Activated B cell treated with CpG ODN at 0.5 μM for 24 hours (primary cell): Measurements from ENCODE around the gene PI4KB. TPM values are rescaled to one million over a fixed set of nuclear protein-coding genes. Genes with fewer than 3 reads are reported as not detected.

Source experiments
- ATAC-seq: fragments of 200-7000 bp; cut with Tn5 transposase; one replicate; pipeline ENCODE4 v1.10.0; 2021; ENCODE audit warnings: low read depth, mild to moderate bottlenecking, moderate library complexity
- CTCF ChIA-PET: fragments of 350-600 bp; sonication (Branson Sonifier 250); formaldehyde crosslinking; loops from one replicate; lab custom pipeline; 2021; ENCODE audit warnings: antibody characterized with exemption; lab: Charles Lee
- POLR2A ChIA-PET: fragments of 350-600 bp; sonication (Branson Sonifier 250); formaldehyde crosslinking; loops from one replicate; lab custom pipeline; 2021; ENCODE audit warnings: antibody characterized with exemption; lab: Charles Lee
- DNase-seq: peaks from one replicate; pipeline ENCODE4 v3.0.0; 2022
- H3K27ac Mint-ChIP-seq: one replicate; pipeline ENCODE4 v1.8.0; 2020; ENCODE audit warnings: mixed read lengths
- H3K27me3 Mint-ChIP-seq: one replicate; pipeline ENCODE4 v1.8.0; 2021; ENCODE audit warnings: mixed read lengths
- H3K36me3 Mint-ChIP-seq: one replicate; pipeline ENCODE4 v1.8.0; 2021; ENCODE audit warnings: low read depth, mixed read lengths
- H3K4me1 Mint-ChIP-seq: one replicate; pipeline ENCODE4 v1.8.0; 2021; ENCODE audit warnings: mixed read lengths
- H3K4me3 Mint-ChIP-seq: one replicate; pipeline ENCODE4 v1.8.0; 2020; ENCODE audit warnings: mild to moderate bottlenecking, mixed read lengths
- H3K9me3 Mint-ChIP-seq: one replicate; pipeline ENCODE4 v1.8.0; 2020; ENCODE audit warnings: mixed read lengths
- intact Hi-C: fragments of 100-400 bp; cut with micrococcal nuclease; formaldehyde crosslinking; loops from one replicate; pipeline ENCODE4 v1.15.1; 2024
- total RNA-seq: library from RNA; stranded (reverse); gene quantifications from 2 replicates; pipeline ENCODE4 v1.2.3, GENCODE V29; 2022
- TF ChIP-seq, protein P1 (sequence below): fragments of 200-600 bp; IDR thresholded peaks from one replicate; pipeline ENCODE4 v1.8.0; 2022; ENCODE audit warnings: antibody characterized with exemption, mild to moderate bottlenecking

PI4KB gene
- total RNA-seq, 1 donor from 2014 or later = 113 TPM

DNA sequence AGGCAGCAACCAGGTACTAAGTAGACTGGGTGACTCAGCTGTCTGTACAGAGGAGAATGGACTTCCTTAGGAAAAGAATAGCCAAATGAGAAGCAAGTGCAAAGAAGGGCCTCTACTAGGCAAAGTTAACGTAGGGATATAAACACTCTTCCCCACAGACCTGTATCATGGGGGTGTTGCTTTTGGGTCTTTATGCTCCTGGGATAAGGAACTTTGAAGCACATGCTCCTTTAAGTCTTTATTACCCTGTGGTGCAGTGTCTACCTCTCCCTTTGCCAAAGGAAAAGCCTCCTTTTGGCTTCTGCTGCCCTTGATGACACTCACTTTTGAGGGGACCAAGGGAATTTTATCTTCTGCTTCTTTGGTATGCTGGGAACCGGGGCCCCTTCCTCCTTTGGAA lies 14.8 kb upstream of the PI4KB start:
- DNase-seq (no peak), ATAC-seq (no peak)
- peaks cover 56% of the 10 kb centered on the region for H3K4me1 Mint-ChIP-seq
- no peaks in the 10 kb centered on the region for H3K27me3 Mint-ChIP-seq
- H3K27ac Mint-ChIP-seq = peak overlapping the region; percentile 100
- peaks cover 70% of the 10 kb centered on the region for H3K36me3 Mint-ChIP-seq
- TF ChIP-seq, protein P1, sequence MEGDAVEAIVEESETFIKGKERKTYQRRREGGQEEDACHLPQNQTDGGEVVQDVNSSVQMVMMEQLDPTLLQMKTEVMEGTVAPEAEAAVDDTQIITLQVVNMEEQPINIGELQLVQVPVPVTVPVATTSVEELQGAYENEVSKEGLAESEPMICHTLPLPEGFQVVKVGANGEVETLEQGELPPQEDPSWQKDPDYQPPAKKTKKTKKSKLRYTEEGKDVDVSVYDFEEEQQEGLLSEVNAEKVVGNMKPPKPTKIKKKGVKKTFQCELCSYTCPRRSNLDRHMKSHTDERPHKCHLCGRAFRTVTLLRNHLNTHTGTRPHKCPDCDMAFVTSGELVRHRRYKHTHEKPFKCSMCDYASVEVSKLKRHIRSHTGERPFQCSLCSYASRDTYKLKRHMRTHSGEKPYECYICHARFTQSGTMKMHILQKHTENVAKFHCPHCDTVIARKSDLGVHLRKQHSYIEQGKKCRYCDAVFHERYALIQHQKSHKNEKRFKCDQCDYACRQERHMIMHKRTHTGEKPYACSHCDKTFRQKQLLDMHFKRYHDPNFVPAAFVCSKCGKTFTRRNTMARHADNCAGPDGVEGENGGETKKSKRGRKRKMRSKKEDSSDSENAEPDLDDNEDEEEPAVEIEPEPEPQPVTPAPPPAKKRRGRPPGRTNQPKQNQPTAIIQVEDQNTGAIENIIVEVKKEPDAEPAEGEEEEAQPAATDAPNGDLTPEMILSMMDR = no peak
- intact Hi-C loops = loop anchor here (10.0 kb wide), 2 partner anchors 87 to 717 kb away; partner anchors contain the start of genes ENSA and PSMD4
- CTCF ChIA-PET = interaction anchor here (4.0 kb wide), 1 partner anchor 41 kb away, joined by 51 read pairs; no protein-coding TSS in a partner anchor
- no peaks in the 10 kb centered on the region for H3K9me3 Mint-ChIP-seq
- POLR2A ChIA-PET = interaction anchor here (0.6 to 6.9 kb wide), 4 partner anchors 15 to 284 kb away, joined by 3 to 94 read pairs (median 20); partner anchors contain the start of genes PI4KB and PSMB4
- no peak overlapping the region for H3K4me3 Mint-ChIP-seq

DNA sequence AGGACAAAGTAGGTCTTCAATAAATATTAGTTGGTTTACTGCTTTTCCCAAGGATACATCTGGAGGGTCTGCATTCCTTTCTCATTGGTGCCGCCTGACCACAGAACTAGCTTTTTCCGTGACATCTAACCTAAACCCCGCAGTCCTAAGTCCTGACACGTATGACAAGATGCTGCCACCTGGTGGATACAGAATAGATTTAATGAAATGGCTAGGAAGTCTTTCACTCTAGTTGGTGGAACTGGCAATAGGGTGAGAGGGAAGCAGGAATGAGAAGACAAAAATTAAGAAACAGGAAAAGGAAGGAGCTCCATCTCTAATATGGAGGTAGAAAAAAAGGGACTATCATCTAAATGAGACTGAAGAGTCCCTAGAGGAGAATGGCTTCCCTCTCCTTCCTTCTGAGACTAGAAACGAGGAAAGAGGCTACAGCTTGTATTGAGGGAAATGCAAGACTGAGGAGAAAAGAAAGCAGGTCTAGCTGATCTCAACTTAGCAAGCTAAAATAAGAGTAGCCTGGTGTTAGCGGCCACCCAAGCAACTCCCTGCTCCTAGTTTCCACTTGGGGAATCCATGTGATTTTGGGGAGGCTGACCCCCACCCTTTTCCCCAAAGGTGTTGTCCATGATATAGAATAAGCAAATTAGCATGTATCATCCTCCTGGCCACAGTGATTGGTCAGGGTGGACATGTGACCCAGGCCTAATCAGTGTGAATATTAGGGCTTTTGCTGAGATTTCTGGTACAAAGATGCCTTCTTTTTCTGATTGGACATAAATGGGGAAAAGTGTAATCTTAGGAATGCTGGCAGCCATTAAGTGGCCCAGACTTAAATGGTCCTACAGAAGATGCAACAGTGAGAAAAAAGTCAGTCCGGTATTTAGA lies 13.9 kb upstream of the PI4KB start:
- Mint-ChIP-seq H3K4me3 (no peak overlapping the region), H3K9me3 (no peaks in the 10 kb centered on the region), H3K36me3 (peaks cover 66% of the 10 kb centered on the region), H3K4me1 (peaks cover 47% of the 10 kb centered on the region), H3K27me3 (no peaks in the 10 kb centered on the region), H3K27ac (peak overlapping the region; percentile 100)
- DNase-seq (no peak), ATAC-seq (peak; percentile 86)
- ChIA-PET POLR2A (interaction anchor here (0.6 to 6.9 kb wide), 13 partner anchors 11 to 283 kb away, joined by 3 to 94 read pairs (median 5); partner anchors contain the start of genes CGN, PI4KB, PSMB4 and ZNF687), CTCF (interaction anchor here (0.6 to 4.0 kb wide), 28 partner anchors 9 to 241 kb away, joined by 3 to 51 read pairs (median 5); partner anchors contain the start of genes PI4KB, PSMB4, PSMD4 and TNFAIP8L2)
- TF ChIP-seq, protein P1 = no peak
- intact Hi-C loops = loop anchor here (1.0 to 10.0 kb wide), 7 partner anchors 14 to 716 kb away; partner anchors contain the start of genes ENSA, PI4KB, PSMB4 and PSMD4

DNA sequence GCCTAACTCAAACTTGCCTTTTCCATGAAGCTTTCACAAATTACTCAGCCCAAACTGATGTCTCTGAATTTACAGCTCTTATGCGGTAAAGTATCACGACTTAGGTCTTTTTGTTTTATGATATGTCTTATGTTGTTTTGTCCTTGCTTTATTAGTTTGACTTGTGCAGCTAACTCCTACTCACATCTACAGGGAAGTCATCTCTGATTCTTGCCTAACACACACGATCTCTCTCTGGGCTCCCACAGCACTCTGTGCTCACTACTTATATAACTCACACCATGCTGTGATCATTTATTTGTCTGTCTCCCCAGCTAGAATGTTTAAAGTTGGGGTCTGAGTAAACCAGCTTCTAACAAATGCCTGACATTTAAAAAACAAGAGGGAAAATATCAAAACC lies 9.3 kb upstream of the PI4KB start:
- Mint-ChIP-seq H3K9me3 (no peaks in the 10 kb centered on the region), H3K36me3 (peaks cover 24% of the 10 kb centered on the region), H3K4me3 (no peak overlapping the region), H3K27me3 (no peaks in the 10 kb centered on the region), H3K4me1 (peaks cover 13% of the 10 kb centered on the region), H3K27ac (peak overlapping the region; percentile 33)
- CTCF ChIA-PET = interaction anchor here (0.7 kb wide), 1 partner anchor 36 kb away, joined by 3 read pairs; no protein-coding TSS in a partner anchor
- intact Hi-C loops = no loop called here
- ATAC-seq (no peak), DNase-seq (no peak)
- POLR2A ChIA-PET = interaction anchor here (0.7 to 6.9 kb wide), 3 partner anchors 9 to 34 kb away, joined by 3 to 94 read pairs (median 3); partner anchors contain the start of genes PI4KB and RFX5
- TF ChIP-seq, protein P1 = no peak

DNA sequence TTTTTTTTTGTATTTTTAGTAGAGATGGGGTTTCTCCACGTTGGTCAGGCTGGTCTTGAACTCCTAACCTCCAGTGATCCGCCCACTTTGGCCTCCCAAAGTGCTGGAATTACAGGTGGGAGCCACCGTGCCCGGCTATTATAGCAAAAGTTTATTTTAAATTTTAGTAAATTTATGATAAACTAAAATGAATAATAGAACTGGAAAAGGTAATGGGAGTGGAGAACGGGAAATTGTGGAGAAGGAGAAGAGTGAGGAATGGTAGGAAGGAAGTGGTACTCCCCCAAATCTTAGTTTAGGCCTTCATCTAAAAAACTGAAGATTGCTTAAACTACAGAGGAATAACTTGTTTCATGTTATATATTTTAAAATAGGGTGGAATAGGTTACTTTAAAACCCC lies 7.6 kb upstream of the PI4KB start:
- Mint-ChIP-seq H3K27ac (no peak overlapping the region), H3K9me3 (no peaks in the 10 kb centered on the region), H3K4me1 (peaks cover 6% of the 10 kb centered on the region), H3K27me3 (no peaks in the 10 kb centered on the region), H3K36me3 (peaks cover 14% of the 10 kb centered on the region), H3K4me3 (no peak overlapping the region)
- DNase-seq = no peak
- no peak for ATAC-seq
- intact Hi-C loops = no loop called here
- CTCF ChIA-PET = no interaction called here
- TF ChIP-seq, protein P1 = no peak
- POLR2A ChIA-PET = interaction anchor here (0.6 to 6.9 kb wide), 3 partner anchors 8 to 768 kb away, joined by 3 to 94 read pairs (median 4); partner anchors contain the start of gene PI4KB
